HuH-7 (cell line): ENCODE data around the gene MKKS.
A peak's percentile ranks its signal among the peaks of the same experiment; 100 is the strongest.

Experiments
- DNase-seq: peaks from one replicate; pipeline ENCODE4 v3.0.0; 2011; ENCODE audit warnings: low spot score

MKKS gene

GRCh38 chr20:10433623-10434466 lies at the start of gene MKKS:
MKKS (minus strand) TSS chr20:10434222; CDS start chr20:10413514, 20,708 bp downstream.
- peak; percentile 90 for DNase-seq

- DNase-seq: no peak
Measured at GRCh38 chr20:10483691-10484090, 49.7 kb upstream of the MKKS start.

- no peak for DNase-seq
Measured at GRCh38 chr20:10481676-10482075, 47.7 kb upstream of the MKKS start.

- no peak for DNase-seq
Measured at GRCh38 chr20:10478930-10479329, 44.9 kb upstream of the MKKS start.

- DNase-seq: no peak
Measured at GRCh38 chr20:10478205-10478604, 44.2 kb upstream of the MKKS start.

GRCh38 chr20:10476319-10476724 lies 42.3 kb upstream of the MKKS start:
- no peak for DNase-seq

GRCh38 chr20:10475225-10475624 lies 41.2 kb upstream of the MKKS start:
- no peak for DNase-seq

GRCh38 chr20:10474606-10475184 lies 40.7 kb upstream of the MKKS start:
- DNase-seq: no peak

- DNase-seq: no peak
Measured at GRCh38 chr20:10472871-10473270, 38.8 kb upstream of the MKKS start.

- DNase-seq: no peak
Measured at GRCh38 chr20:10470276-10470675, 36.3 kb upstream of the MKKS start.

- DNase-seq: peak; percentile 47
Measured at GRCh38 chr20:10469599-10469998, 35.6 kb upstream of the MKKS start.

- DNase-seq: no peak
Measured at GRCh38 chr20:10469056-10469455, 35.0 kb upstream of the MKKS start.

GRCh38 chr20:10468340-10468845 lies 34.4 kb upstream of the MKKS start:
- DNase-seq: no peak

- DNase-seq: no peak
Measured at GRCh38 chr20:10467681-10468339, 33.8 kb upstream of the MKKS start.

GRCh38 chr20:10466855-10467254 lies 32.8 kb upstream of the MKKS start:
- DNase-seq: no peak

GRCh38 chr20:10466325-10466724 lies 32.3 kb upstream of the MKKS start:
- no peak for DNase-seq

GRCh38 chr20:10465135-10465534 lies 31.1 kb upstream of the MKKS start:
- DNase-seq: no peak

GRCh38 chr20:10463622-10464021 lies 29.6 kb upstream of the MKKS start:
- no peak for DNase-seq

GRCh38 chr20:10462516-10462915 lies 28.5 kb upstream of the MKKS start:
- DNase-seq: no peak

- no peak for DNase-seq
Measured at GRCh38 chr20:10461495-10461894, 27.5 kb upstream of the MKKS start.

GRCh38 chr20:10454151-10454750 lies 20.2 kb upstream of the MKKS start:
- DNase-seq: no peak

GRCh38 chr20:10453241-10453640 lies 19.2 kb upstream of the MKKS start:
- DNase-seq: no peak

GRCh38 chr20:10449270-10449669 lies 15.2 kb upstream of the MKKS start:
- DNase-seq: no peak
